MCF 10A (cell line): ENCODE results near the gene EIF1B. TPM values are rescaled to one million over a fixed set of nuclear protein-coding genes. Genes with fewer than 3 reads are reported as not detected.

Experiments
- BruUV-seq: library from RNA; stranded (reverse); fragments of 400-500 nt; replicated peaks from 2 replicates; lab custom pipeline; 2021; lab: Mats Ljungman, UMichigan
- CTCF ChIA-PET: fragments of 300-600 bp; sonication (Branson Sonifier 250); formaldehyde crosslinking; extraction: SDS; loops from one replicate; lab custom pipeline; 2021; ENCODE audit warnings: antibody characterized with exemption, inconsistent platforms; lab: Yijun Ruan, JAX
- POLR2A ChIA-PET: fragments of 300-600, 350-650 bp; sonication (Branson Sonifier 250); formaldehyde crosslinking; extraction: SDS; loops from one replicate; lab custom pipeline; 2020; ENCODE audit warnings: antibody characterized with exemption, inconsistent platforms; lab: Yijun Ruan, JAX
- DNase-seq: peaks from one replicate; pipeline ENCODE4 v3.0.0-alpha.2; 2018; ENCODE audit not compliant: unreplicated experiment
- H3K27ac Mint-ChIP-seq: one replicate; pipeline ENCODE4 v1.8.0; 2022; ENCODE audit warnings: mild to moderate bottlenecking, low read depth, mixed read lengths; ENCODE audit not compliant: unreplicated experiment
- H3K27me3 Mint-ChIP-seq: one replicate; pipeline ENCODE4 v1.8.0; 2022; ENCODE audit warnings: mixed read lengths; ENCODE audit not compliant: insufficient read depth, unreplicated experiment
- H3K36me3 Mint-ChIP-seq: one replicate; pipeline ENCODE4 v1.8.0; 2022; ENCODE audit warnings: mild to moderate bottlenecking, moderate library complexity, mixed read lengths; ENCODE audit not compliant: insufficient read depth, unreplicated experiment
- H3K4me1 Mint-ChIP-seq: one replicate; pipeline ENCODE4 v1.8.0; 2022; ENCODE audit warnings: mixed read lengths; ENCODE audit not compliant: insufficient read depth, unreplicated experiment
- H3K4me3 Mint-ChIP-seq: one replicate; pipeline ENCODE4 v1.8.0; 2022; ENCODE audit warnings: mild to moderate bottlenecking, moderate library complexity, mixed read lengths; ENCODE audit not compliant: unreplicated experiment
- H3K9me3 Mint-ChIP-seq: one replicate; pipeline ENCODE4 v1.8.0; 2022; ENCODE audit warnings: mixed read lengths; ENCODE audit not compliant: unreplicated experiment
- CTCF ChIP-seq: fragments of 200-600 bp; IDR thresholded peaks from one replicate; pipeline ENCODE4 v1.8.0; 2022; ENCODE audit warnings: antibody characterized with exemption, mild to moderate bottlenecking; ENCODE audit not compliant: unreplicated experiment
- intact Hi-C: fragments of 100-400 bp; cut with micrococcal nuclease; formaldehyde crosslinking; loops from 2 replicates; pipeline ENCODE4 v1.14.1; 2022
- total RNA-seq: library from RNA; stranded (reverse); gene quantifications from 2 replicates; pipeline ENCODE4 v1.2.3, GENCODE V29; 2022

EIF1B gene
- total RNA-seq, 1 experiment from 2014 or later, result 69.3 TPM

- ChIA-PET CTCF (interaction anchor here (1.2 to 2.8 kb wide), 3 partner anchors 10 to 111 kb away, joined by 3 to 13 read pairs (median 4); no protein-coding TSS in a partner anchor), POLR2A (no interaction called here)
- Mint-ChIP-seq H3K27ac (no peak overlapping the region), H3K27me3 (no peaks in the 10 kb centered on the region), H3K4me3 (no peak overlapping the region), H3K9me3 (no peaks in the 10 kb centered on the region), H3K36me3 (no peaks in the 10 kb centered on the region), H3K4me1 (peaks cover 9% of the 10 kb centered on the region)
- intact Hi-C loops, result no loop called here
- BruUV-seq, result no TSS peak
- TF ChIP-seq CTCF, result no peak
- no peak for DNase-seq
Measured at GRCh38 chr3:40302784-40303183, 6.7 kb upstream of the EIF1B start.

- POLR2A ChIA-PET, result interaction anchor here (0.8 kb wide), 1 partner anchor 10 kb away, joined by 3 read pairs; no protein-coding TSS in a partner anchor
- CTCF ChIA-PET, result interaction anchor here (0.6 to 2.8 kb wide), 4 partner anchors 8 to 113 kb away, joined by 3 to 13 read pairs (median 4); no protein-coding TSS in a partner anchor
- no TSS peak for BruUV-seq
- peaks cover 9% of the 10 kb centered on the region for H3K4me1 Mint-ChIP-seq
- TF ChIP-seq CTCF, result no peak
- intact Hi-C loops, result no loop called here
- H3K27me3 Mint-ChIP-seq, result no peaks in the 10 kb centered on the region
- H3K36me3 Mint-ChIP-seq, result no peaks in the 10 kb centered on the region
- H3K4me3 Mint-ChIP-seq, result no peak overlapping the region
- H3K9me3 Mint-ChIP-seq, result no peaks in the 10 kb centered on the region
- DNase-seq, result no peak
- H3K27ac Mint-ChIP-seq, result no peak overlapping the region
Measured at GRCh38 chr3:40304352-40304751, 5.2 kb upstream of the EIF1B start.

- CTCF ChIA-PET, result interaction anchor here (1.0 to 18.1 kb wide), 2 partner anchors 115 to 127 kb away, joined by 5 to 452 read pairs; no protein-coding TSS in a partner anchor
- DNase-seq, result no peak
- H3K4me1 Mint-ChIP-seq, result no peaks in the 10 kb centered on the region
- no peak overlapping the region for H3K4me3 Mint-ChIP-seq
- peaks cover 1% of the 10 kb centered on the region for H3K36me3 Mint-ChIP-seq
- no peak overlapping the region for H3K27ac Mint-ChIP-seq
- BruUV-seq, result no TSS peak
- H3K9me3 Mint-ChIP-seq, result no peaks in the 10 kb centered on the region
- no peak for TF ChIP-seq CTCF
- no peaks in the 10 kb centered on the region for H3K27me3 Mint-ChIP-seq
- POLR2A ChIA-PET, result interaction anchor here (0.8 to 1.0 kb wide), 2 partner anchors 115 to 118 kb away, joined by 3 read pairs; no protein-coding TSS in a partner anchor
- intact Hi-C loops, result loop anchor here (5.0 kb wide), 1 partner anchor 49 kb away; no protein-coding TSS in a partner anchor
Measured at GRCh38 chr3:40306336-40306735, 3.2 kb upstream of the EIF1B start.

GRCh38 chr3:40307176-40307575, 2.3 kb upstream of the EIF1B start:
- no peaks in the 10 kb centered on the region for H3K27me3 Mint-ChIP-seq
- H3K4me3 Mint-ChIP-seq, result no peak overlapping the region
- no peaks in the 10 kb centered on the region for H3K9me3 Mint-ChIP-seq
- POLR2A ChIA-PET, result interaction anchor here (0.8 to 2.2 kb wide), 2 partner anchors 26 to 115 kb away, joined by 3 to 8 read pairs; no protein-coding TSS in a partner anchor
- H3K27ac Mint-ChIP-seq, result no peak overlapping the region
- peaks cover 10% of the 10 kb centered on the region for H3K36me3 Mint-ChIP-seq
- DNase-seq, result no peak
- CTCF ChIA-PET, result interaction anchor here (0.6 to 18.1 kb wide), 3 partner anchors 10 to 116 kb away, joined by 4 to 452 read pairs (median 7); no protein-coding TSS in a partner anchor
- intact Hi-C loops, result loop anchor here (5.0 kb wide), 1 partner anchor 50 kb away; no protein-coding TSS in a partner anchor
- BruUV-seq, result no TSS peak
- no peak for TF ChIP-seq CTCF
- H3K4me1 Mint-ChIP-seq, result no peaks in the 10 kb centered on the region
